Bone marrow (tissue), 2 donors: ENCODE measurements around the gene HBA2.
A peak's percentile ranks its signal among the peaks of the same experiment; 100 is the strongest.
"Not testable (repeated sequence)": the region's sequence is repeated elsewhere in the genome, so short reads cannot be mapped to it uniquely, and the experiment has no call there.

ENCODE experiments used
- DNase-seq, 2 donors: peaks; one replicate each; lab custom pipeline; 2025; lab: John Stamatoyannopoulos, UW

The HBA2 gene

GRCh38 chr16:175011-175949 lies 2.6 kb downstream of the HBA2 start:
- peak in 1 of 2 donors; percentile 4 for DNase-seq

GRCh38 chr16:176006-176405 lies 3.3 kb downstream of the HBA2 start:
- DNase-seq: not testable (repeated sequence)

DNA sequence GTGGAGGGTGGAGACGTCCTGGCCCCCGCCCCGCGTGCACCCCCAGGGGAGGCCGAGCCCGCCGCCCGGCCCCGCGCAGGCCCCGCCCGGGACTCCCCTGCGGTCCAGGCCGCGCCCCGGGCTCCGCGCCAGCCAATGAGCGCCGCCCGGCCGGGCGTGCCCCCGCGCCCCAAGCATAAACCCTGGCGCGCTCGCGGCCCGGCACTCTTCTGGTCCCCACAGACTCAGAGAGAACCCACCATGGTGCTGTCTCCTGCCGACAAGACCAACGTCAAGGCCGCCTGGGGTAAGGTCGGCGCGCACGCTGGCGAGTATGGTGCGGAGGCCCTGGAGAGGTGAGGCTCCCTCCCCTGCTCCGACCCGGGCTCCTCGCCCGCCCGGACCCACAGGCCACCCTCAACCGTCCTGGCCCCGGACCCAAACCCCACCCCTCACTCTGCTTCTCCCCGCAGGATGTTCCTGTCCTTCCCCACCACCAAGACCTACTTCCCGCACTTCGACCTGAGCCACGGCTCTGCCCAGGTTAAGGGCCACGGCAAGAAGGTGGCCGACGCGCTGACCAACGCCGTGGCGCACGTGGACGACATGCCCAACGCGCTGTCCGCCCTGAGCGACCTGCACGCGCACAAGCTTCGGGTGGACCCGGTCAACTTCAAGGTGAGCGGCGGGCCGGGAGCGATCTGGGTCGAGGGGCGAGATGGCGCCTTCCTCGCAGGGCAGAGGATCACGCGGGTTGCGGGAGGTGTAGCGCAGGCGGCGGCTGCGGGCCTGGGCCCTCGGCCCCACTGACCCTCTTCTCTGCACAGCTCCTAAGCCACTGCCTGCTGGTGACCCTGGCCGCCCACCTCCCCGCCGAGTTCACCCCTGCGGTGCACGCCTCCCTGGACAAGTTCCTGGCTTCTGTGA lies 4.1 kb downstream of the HBA2 start, which contains the start of gene HBA1:
HBA1 (plus strand) TSS at position 204 of the 906 bp plus-strand sequence; CDS start at position 241, 37 bp downstream.
- not testable (repeated sequence) for DNase-seq

DNA sequence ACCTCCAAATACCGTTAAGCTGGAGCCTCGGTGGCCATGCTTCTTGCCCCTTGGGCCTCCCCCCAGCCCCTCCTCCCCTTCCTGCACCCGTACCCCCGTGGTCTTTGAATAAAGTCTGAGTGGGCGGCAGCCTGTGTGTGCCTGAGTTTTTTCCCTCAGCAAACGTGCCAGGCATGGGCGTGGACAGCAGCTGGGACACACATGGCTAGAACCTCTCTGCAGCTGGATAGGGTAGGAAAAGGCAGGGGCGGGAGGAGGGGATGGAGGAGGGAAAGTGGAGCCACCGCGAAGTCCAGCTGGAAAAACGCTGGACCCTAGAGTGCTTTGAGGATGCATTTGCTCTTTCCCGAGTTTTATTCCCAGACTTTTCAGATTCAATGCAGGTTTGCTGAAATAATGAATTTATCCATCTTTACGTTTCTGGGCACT lies 4.7 kb downstream of the HBA2 start:
- no peak for DNase-seq

DNA sequence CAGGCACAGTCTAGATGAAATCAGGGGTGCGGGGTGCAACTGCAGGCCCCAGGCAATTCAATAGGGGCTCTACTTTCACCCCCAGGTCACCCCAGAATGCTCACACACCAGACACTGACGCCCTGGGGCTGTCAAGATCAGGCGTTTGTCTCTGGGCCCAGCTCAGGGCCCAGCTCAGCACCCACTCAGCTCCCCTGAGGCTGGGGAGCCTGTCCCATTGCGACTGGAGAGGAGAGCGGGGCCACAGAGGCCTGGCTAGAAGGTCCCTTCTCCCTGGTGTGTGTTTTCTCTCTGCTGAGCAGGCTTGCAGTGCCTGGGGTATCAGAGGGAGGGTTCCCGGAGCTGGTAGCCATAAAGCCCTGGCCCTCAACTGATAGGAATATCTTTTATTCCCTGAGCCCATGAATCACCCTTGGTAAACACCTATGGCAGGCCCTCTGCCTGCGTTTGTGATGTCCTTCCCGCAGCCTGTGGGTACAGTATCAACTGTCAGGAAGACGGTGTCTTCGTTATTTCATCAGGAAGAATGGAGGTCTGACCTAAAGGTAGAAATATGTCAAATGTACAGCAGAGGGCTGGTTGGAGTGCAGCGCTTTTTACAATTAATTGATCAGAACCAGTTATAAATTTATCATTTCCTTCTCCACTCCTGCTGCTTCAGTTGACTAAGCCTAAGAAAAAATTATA lies 5.4 kb downstream of the HBA2 start:
- DNase-seq: no peak

DNA sequence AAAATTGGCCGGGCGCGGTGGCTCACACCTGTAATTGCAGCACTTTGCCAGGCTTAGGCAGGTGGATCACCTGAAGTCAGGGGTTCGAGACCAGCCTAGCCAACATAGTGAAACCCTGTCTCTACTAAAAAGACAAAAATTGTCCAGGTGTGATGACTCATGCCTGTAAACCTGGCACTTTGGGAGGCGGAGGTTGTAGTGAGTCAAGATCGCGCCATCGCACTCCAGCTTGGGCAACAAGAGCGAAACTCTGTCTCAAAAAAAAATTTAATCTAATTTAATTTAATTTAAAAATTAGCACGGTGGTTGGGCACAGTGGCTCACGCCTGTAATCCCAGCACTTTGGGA lies 6.0 kb downstream of the HBA2 start:
- DNase-seq: no peak

DNA sequence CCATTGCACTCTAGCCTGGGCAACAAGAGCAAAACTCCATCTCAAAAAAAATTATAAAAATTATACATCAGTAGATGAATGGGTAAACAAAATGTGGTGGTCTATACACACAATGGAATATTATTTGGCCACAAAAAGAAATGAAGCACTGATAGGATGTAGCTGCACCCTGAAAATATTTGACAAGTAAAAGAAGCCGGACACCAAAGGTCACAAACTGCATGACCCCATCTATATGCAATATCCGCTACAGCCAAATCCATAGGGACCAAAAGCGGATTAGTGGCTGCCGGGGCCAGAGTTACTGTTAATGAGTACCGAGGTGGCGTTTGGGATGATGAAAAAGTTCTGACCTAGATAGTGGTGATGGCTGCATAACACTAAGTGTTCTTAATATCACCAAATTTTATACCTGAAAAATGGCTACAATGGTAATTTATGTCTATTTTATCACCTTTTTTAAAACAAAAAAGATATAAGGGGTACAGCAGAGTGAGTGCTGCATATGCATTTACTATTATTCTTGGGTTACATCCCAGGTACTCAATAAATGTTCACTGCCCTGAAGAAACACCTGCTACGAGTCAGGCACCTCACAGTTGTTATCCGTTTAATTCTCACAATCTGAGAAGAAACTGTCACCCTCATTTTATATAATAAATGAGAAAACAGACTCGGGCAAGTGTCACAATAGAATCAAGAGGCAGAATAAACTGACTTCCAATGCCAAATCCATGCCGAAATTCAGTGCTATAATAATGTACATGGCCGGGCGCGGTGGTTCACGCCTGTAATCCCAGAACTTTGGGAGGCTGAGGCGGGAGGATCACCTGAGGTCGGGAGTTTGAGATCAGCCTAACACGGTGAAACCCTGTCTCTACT lies 6.8 kb downstream of the HBA2 start:
- DNase-seq: no peak

- DNase-seq: no peak
Observed at GRCh38 chr16:180101-180675, 7.5 kb downstream of the HBA2 start, which contains the start of gene HBQ1. Gene HBQ1 (plus strand): TSS chr16:180459. CDS start chr16:180487, 28 bp downstream.

DNA sequence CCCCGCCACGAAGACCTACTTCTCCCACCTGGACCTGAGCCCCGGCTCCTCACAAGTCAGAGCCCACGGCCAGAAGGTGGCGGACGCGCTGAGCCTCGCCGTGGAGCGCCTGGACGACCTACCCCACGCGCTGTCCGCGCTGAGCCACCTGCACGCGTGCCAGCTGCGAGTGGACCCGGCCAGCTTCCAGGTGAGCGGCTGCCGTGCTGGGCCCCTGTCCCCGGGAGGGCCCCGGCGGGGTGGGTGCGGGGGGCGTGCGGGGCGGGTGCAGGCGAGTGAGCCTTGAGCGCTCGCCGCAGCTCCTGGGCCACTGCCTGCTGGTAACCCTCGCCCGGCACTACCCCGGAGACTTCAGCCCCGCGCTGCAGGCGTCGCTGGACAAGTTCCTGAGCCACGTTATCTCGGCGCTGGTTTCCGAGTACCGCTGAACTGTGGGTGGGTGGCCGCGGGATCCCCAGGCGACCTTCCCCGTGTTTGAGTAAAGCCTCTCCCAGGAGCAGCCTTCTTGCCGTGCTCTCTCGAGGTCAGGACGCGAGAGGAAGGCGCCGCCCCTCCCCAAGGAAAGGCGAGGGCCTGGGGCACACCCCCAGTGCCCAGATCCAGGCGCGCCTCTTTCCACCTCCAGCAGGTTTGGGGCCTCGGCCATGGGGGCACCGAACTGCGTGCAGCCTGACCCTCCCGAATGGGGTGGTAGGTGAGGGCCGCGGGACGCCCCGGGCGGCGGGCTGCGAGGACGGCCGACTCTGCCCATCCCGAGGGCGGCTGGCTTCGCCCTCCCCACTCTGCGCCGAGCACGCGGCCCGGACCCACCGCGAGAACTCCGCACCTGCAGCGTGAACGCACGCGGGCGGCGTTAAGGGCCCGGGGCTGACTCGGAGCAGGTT lies 8.2 kb downstream of the HBA2 start:
- DNase-seq: peak in 1 of 2 donors; percentile 51

- peak; percentile 3 to 58 for DNase-seq
Observed at GRCh38 chr16:181565-182021, 8.9 kb downstream of the HBA2 start.

DNA sequence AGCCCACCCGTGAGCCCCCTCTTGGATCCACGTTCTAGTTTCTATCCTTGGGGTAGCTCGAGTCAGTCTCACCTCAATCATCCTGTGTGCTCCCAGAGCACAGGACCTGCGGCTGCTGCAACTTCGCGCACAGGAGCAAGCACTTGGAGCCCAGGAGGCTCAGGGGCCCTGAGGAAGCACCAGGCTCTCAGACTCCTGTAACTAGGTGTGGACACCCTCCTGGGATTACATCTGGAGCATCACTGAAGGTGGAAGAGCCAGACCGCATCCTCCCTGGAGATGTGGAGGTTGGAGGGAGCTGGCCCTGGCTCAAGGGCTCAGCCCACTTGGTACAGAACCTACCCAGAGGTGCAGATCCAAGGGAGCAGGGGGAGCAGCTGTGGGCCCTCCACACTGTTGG lies 10.3 kb downstream of the HBA2 start:
- no peak for DNase-seq

DNA sequence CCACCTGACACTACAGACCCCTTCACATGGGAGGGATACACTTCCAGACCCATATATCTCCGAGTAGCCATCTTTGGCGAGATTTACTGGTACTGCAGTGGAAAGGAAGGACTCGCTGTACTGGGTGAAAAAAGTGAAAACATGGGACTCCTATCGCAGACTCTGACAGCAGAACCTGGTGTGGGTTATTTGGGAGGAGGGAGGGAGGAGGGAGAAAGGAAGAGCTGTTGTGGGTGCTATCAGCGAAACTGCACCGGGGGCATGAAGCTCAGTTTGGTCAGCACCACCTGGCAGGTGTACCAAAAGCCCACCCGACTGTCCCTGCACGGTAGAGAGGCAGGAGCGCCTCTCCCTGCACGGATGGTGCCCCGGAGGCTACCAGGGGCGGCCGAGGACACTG lies 12.5 kb downstream of the HBA2 start:
- no peak for DNase-seq

DNA sequence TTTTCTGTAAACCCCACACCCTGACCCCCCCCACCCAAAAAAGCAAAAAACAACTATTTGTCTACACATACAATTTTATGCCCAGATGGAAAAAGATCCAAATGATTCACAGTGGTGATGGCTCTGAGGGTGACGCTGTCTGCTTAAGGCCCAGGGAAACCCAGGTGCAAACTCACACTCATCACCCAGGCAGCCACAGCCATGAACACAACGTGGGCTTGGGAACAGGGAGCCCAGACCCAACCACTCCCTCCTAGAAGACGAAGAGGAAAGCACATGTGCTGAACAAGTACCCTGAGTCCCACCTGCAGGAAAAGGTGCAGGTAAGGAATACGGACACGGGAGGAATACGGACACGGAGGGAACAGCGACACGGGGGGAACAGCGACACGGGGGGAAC lies 13.0 kb downstream of the HBA2 start:
- DNase-seq: no peak

DNA sequence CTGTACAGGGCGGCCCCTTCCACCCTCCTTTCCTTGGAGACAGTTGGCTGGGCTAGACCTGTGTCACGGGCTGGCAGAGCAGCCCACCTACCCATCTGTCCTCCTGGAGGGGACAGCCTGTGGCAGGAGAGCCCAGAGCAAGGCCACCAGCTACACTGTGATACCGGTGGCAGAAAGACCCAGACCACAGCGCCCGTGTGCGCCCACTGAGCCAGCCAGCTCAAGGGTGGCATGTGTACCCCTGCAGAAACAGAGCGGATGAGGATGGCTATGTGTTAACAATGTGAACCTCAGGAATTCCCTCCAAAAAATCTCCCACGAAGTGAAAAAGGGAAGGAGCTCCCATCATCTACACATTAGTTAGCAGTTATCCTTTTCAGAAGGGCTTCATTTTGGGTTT lies 14.7 kb downstream of the HBA2 start:
- DNase-seq: no peak

- no peak for DNase-seq
Observed at GRCh38 chr16:188674-189073, 16.0 kb downstream of the HBA2 start.

- no peak for DNase-seq
Observed at GRCh38 chr16:189604-190186, 17.0 kb downstream of the HBA2 start.

GRCh38 chr16:191831-192230 lies 19.2 kb downstream of the HBA2 start:
- DNase-seq: no peak

DNA sequence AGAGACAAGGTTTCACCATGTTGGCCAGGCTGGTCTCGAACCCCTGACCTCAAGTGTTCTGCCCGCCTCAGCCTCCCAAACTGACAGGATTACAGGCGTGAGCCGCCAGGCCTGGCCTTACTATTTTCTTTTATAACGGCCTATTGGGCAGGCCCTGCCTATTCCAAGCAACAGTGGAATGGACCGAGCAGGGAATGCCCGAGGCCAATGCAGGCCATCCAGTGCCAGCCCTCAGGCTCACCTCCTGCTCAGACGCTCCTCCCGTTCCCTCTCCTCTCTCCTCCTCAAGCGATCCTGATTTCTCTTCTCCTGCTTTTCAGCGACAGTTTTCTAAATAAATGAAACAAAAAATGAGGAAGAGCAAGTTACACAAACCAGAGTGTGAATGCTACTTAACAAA lies 20.0 kb downstream of the HBA2 start:
- no peak for DNase-seq

- DNase-seq: no peak
Observed at GRCh38 chr16:193441-193840, 20.8 kb downstream of the HBA2 start.
